DOHH2 (cell line): ENCODE results near the gene IL17F.

Experiments
- H3F3A ChIP-seq: fragments of 200-600 bp; sonication (generic), shearing (Covaris generic); 2 replicates; pipeline ENCODE4 v1.6.0; 2016; ENCODE audit warnings: antibody characterized with exemption, mild to moderate bottlenecking; ENCODE audit not compliant: control insufficient read depth, insufficient read depth
- H3K27ac ChIP-seq: fragments of 200-600 bp; sonication (generic); 2 replicates; pipeline ENCODE4 v1.5.1; 2014; ENCODE audit warnings: low read depth, mild to moderate bottlenecking, low read length, moderate library complexity
- H3K27me3 ChIP-seq: fragments of 200-600 bp; sonication (generic); 2 replicates; pipeline ENCODE4 v1.6.1; 2014; ENCODE audit warnings: mild to moderate bottlenecking, low read length, mixed read lengths; ENCODE audit not compliant: control insufficient read depth
- H3K36me3 ChIP-seq: fragments of 200-600 bp; sonication (generic); 2 replicates; pipeline ENCODE4 v1.6.1; 2014; ENCODE audit warnings: mild to moderate bottlenecking, low read length, moderate library complexity, mixed read lengths; ENCODE audit not compliant: control insufficient read depth
- H3K4me1 ChIP-seq: fragments of 200-600 bp; sonication (generic); 2 replicates; pipeline ENCODE4 v1.6.1; 2014; ENCODE audit warnings: mild to moderate bottlenecking, low read length, mixed read lengths; ENCODE audit not compliant: control insufficient read depth
- H3K4me2 ChIP-seq: fragments of 200-600 bp; sonication (generic); 2 replicates; pipeline ENCODE4 v1.6.0; 2014; ENCODE audit warnings: mild to moderate bottlenecking, low read length, moderate library complexity
- H3K4me3 ChIP-seq: fragments of 200-600 bp; sonication (generic); 2 replicates; pipeline ENCODE4 v1.5.1; 2014; ENCODE audit warnings: mild to moderate bottlenecking, low read length, mixed read lengths
- H3K79me2 ChIP-seq: fragments of 200-600 bp; sonication (generic); 2 replicates; pipeline ENCODE4 v1.6.1; 2014; ENCODE audit warnings: mild to moderate bottlenecking, low read length, mixed read lengths; ENCODE audit not compliant: control insufficient read depth
- H3K9me2 ChIP-seq: fragments of 200-600 bp; sonication (generic); replicated peaks from 2 replicates; pipeline ENCODE4 v1.6.1; 2014; ENCODE audit warnings: mild to moderate bottlenecking, low read length, mixed read lengths; ENCODE audit not compliant: control insufficient read depth
- H3K9me3 ChIP-seq: fragments of 200-600 bp; sonication (generic); 2 replicates; pipeline ENCODE4 v1.6.1; 2014; ENCODE audit warnings: antibody characterized with exemption, low read length, mixed read lengths; ENCODE audit not compliant: control insufficient read depth, insufficient read depth
- H4K20me1 ChIP-seq: fragments of 200-600 bp; sonication (generic); 2 replicates; pipeline ENCODE4 v1.6.0; 2014; ENCODE audit warnings: low read depth, mild to moderate bottlenecking, antibody characterized with exemption, low read length, moderate library complexity; ENCODE audit not compliant: control insufficient read depth, insufficient read depth
- CTCF ChIP-seq: fragments of 200-600 bp; sonication (generic); IDR thresholded peaks from one replicate; pipeline ENCODE4 v1.5.1; 2014; ENCODE audit warnings: antibody characterized with exemption, mild to moderate bottlenecking, low read depth, low read length; ENCODE audit not compliant: poor library complexity, severe bottlenecking
- EZH2phosphoT487 ChIP-seq: fragments of 200-600 bp; sonication (generic); IDR thresholded peaks from 2 replicates; pipeline ENCODE4 v1.6.1; 2017; ENCODE audit warnings: borderline replicate concordance, mild to moderate bottlenecking, antibody characterized with exemption, low read length, moderate library complexity, mixed read lengths

IL17F gene

GRCh38 chr6:52244400-52244799, at the start of gene IL17F:
Gene IL17F, minus strand, starts transcription at chr6:52244500. Its CDS starts 71 bp downstream, at chr6:52244429.
- Histone ChIP-seq H3K27me3 (peaks cover 17% of the 10 kb centered on the region; the same call in 1 of the 2 replicates), H3K27ac (no peak within 1 kb of the TSS), H3K36me3 (no peaks in the 10 kb centered on the region), H3F3A (no peaks in the 10 kb centered on the region), H4K20me1 (no peaks in the 10 kb centered on the region), H3K9me2 (no peaks in the 10 kb centered on the region), H3K4me1 (no peaks in the 10 kb centered on the region), H3K4me3 (no peak within 1 kb of the TSS), H3K4me2 (no peak within 1 kb of the TSS), H3K79me2 (no peaks in the 10 kb centered on the region), H3K9me3 (no peaks in the 10 kb centered on the region)
- no peak for TF ChIP-seq EZH2phosphoT487
- no peak for TF ChIP-seq CTCF

GRCh38 chr6:52293067-52293466, 48.8 kb upstream of the IL17F start:
- no peaks in the 10 kb centered on the region for H3K27me3 ChIP-seq
- peaks cover 34% of the 10 kb centered on the region for H3K4me1 ChIP-seq
- H3K4me3 ChIP-seq, result no peak overlapping the region
- no peak for TF ChIP-seq EZH2phosphoT487
- TF ChIP-seq CTCF, result no peak
- H3K36me3 ChIP-seq, result no peaks in the 10 kb centered on the region
- H3K4me2 ChIP-seq, result no peak overlapping the region
- H3K27ac ChIP-seq, result no peak overlapping the region
- no peaks in the 10 kb centered on the region for H3K9me2 ChIP-seq
- no peaks in the 10 kb centered on the region for H4K20me1 ChIP-seq
- H3K79me2 ChIP-seq, result no peaks in the 10 kb centered on the region
- H3F3A ChIP-seq, result peaks cover 3% of the 10 kb centered on the region
- no peaks in the 10 kb centered on the region for H3K9me3 ChIP-seq

GRCh38 chr6:52288841-52289240, 44.5 kb upstream of the IL17F start:
- H3K4me1 ChIP-seq, result peaks cover 30% of the 10 kb centered on the region
- H3K4me2 ChIP-seq, result no peak overlapping the region

More at GRCh38 chr6:52288841-52289240, 44.5 kb upstream of the IL17F start:
- no peaks in the 10 kb centered on the region for H3K27me3 ChIP-seq
- no peak overlapping the region for H3K27ac ChIP-seq
- no peaks in the 10 kb centered on the region for H3K9me3 ChIP-seq
- no peaks in the 10 kb centered on the region for H3K9me2 ChIP-seq
- TF ChIP-seq CTCF (no peak), EZH2phosphoT487 (no peak)
- H3F3A ChIP-seq, result peaks cover 11% of the 10 kb centered on the region
- peaks cover 8% of the 10 kb centered on the region for H3K79me2 ChIP-seq
- no peak overlapping the region for H3K4me3 ChIP-seq
- no peaks in the 10 kb centered on the region for H4K20me1 ChIP-seq
- peaks cover 7% of the 10 kb centered on the region for H3K36me3 ChIP-seq
